ENCODE results near the gene SEMA4D.
"Not testable (repeated sequence)": the region's sequence is repeated elsewhere in the genome, so short reads cannot be mapped to it uniquely, and the experiment has no call there.

The SEMA4D gene

GRCh38 chr9:89361816-89362646 is 135.9 kb downstream of the SEMA4D start:
- DNase-seq (ENCODE audit: insufficient read length, low spot score) (no peak), FAIRE-seq (no peak)

- no peak for FAIRE-seq
- DNase-seq (ENCODE audit: insufficient read length, low spot score) = no peak
Measured at GRCh38 chr9:89361031-89361430, 136.9 kb downstream of the SEMA4D start.

- no peak for FAIRE-seq
- no peak for DNase-seq (ENCODE audit: insufficient read length, low spot score)
Measured at GRCh38 chr9:89360465-89360864, 137.4 kb downstream of the SEMA4D start.

GRCh38 chr9:89359751-89360261 is 138.1 kb downstream of the SEMA4D start:
- FAIRE-seq = no peak
- no peak for DNase-seq (ENCODE audit: insufficient read length, low spot score)

GRCh38 chr9:89358985-89359384 is 138.9 kb downstream of the SEMA4D start:
- FAIRE-seq (no peak), DNase-seq (ENCODE audit: insufficient read length, low spot score) (no peak)

- DNase-seq (ENCODE audit: insufficient read length, low spot score) = no peak
Measured at GRCh38 chr9:89358376-89358916, 139.5 kb downstream of the SEMA4D start.

GRCh38 chr9:89357331-89358197 is 140.3 kb downstream of the SEMA4D start:
- DNase-seq (ENCODE audit: insufficient read length, low spot score) (no peak), FAIRE-seq (no peak)

More at GRCh38 chr9:89358376-89358916, 139.5 kb downstream of the SEMA4D start:
- no peak for FAIRE-seq

- FAIRE-seq (no peak), DNase-seq (ENCODE audit: insufficient read length, low spot score) (no peak)
Measured at GRCh38 chr9:89356782-89357181, 141.1 kb downstream of the SEMA4D start.

- DNase-seq (ENCODE audit: insufficient read length, low spot score) (no peak), FAIRE-seq (no peak)
Measured at GRCh38 chr9:89354471-89354870, 143.4 kb downstream of the SEMA4D start.

- FAIRE-seq = no peak
- DNase-seq (ENCODE audit: insufficient read length, low spot score) = no peak
Measured at GRCh38 chr9:89353989-89354388, 143.9 kb downstream of the SEMA4D start.

GRCh38 chr9:89352874-89353649 is 144.9 kb downstream of the SEMA4D start:
- DNase-seq (ENCODE audit: insufficient read length, low spot score) = no peak
- FAIRE-seq = no peak

- DNase-seq (ENCODE audit: insufficient read length, low spot score) = no peak
- FAIRE-seq = no peak
Measured at GRCh38 chr9:89352451-89352850, 145.5 kb downstream of the SEMA4D start.

GRCh38 chr9:89351584-89352300 is 146.2 kb downstream of the SEMA4D start:
- no peak for DNase-seq (ENCODE audit: insufficient read length, low spot score)

GRCh38 chr9:89350988-89351557 is 146.8 kb downstream of the SEMA4D start:
- FAIRE-seq (no peak), DNase-seq (ENCODE audit: insufficient read length, low spot score) (no peak)

More at GRCh38 chr9:89351584-89352300, 146.2 kb downstream of the SEMA4D start:
- no peak for FAIRE-seq

GRCh38 chr9:89349607-89350006 is 148.3 kb downstream of the SEMA4D start:
- FAIRE-seq (no peak), DNase-seq (ENCODE audit: insufficient read length, low spot score) (no peak)

- DNase-seq (ENCODE audit: insufficient read length, low spot score) = no peak
- FAIRE-seq = no peak
Measured at GRCh38 chr9:89347651-89348050, 150.3 kb downstream of the SEMA4D start.

GRCh38 chr9:89346696-89347095 is 151.2 kb downstream of the SEMA4D start:
- FAIRE-seq = no peak
- no peak for DNase-seq (ENCODE audit: insufficient read length, low spot score)

- FAIRE-seq = no peak
Measured at GRCh38 chr9:89345476-89345875, 152.4 kb downstream of the SEMA4D start.

GRCh38 chr9:89343812-89344211 is 154.1 kb downstream of the SEMA4D start:
- DNase-seq (ENCODE audit: insufficient read length, low spot score); FAIRE-seq: not testable (repeated sequence)

More at GRCh38 chr9:89345476-89345875, 152.4 kb downstream of the SEMA4D start:
- no peak for DNase-seq (ENCODE audit: insufficient read length, low spot score)
